ENCODE measurements around the gene NUP210. TPM values are rescaled to one million over a fixed set of nuclear protein-coding genes. Genes with fewer than 3 reads are reported as not detected.

NUP210 gene
- polyA plus RNA-seq, 1 of the 3 experiments (the other 2 are of a cell fraction): 1.8 TPM

DNA sequence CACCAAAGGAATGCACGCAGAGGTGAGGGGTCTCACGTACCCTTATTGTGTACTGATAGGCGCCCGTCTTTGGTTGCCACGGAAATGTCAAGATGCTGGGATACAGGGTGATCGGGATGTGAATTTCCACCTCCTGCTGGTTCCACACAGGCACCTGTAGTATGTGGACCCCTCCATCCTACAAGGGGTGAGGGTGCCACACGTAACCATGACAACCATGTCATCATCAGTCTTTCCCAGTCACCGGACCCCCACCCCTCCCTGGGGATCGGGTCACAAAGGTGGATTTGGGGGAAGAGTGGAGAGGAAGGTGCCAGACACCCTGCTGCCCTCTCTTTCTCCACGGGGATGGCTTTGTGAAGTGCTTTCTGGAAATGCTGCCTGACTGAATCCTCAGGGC lies 44.7 kb downstream of the NUP210 start:
- no peak overlapping the region for H3K27ac ChIP-seq (ENCODE audit: low read depth in 2 of 2, low read length in 1 of 2)
- TF ChIP-seq RFX5 (IDR thresholded peaks at IDR 0.05; ENCODE audit: low read length): no peak
- no peak for TF ChIP-seq POLR2AphosphoS5 (IDR thresholded peaks at IDR 0.05; ENCODE audit: low read depth, low read length)
- no peak for TF ChIP-seq JUND (IDR thresholded peaks at IDR 0.05)
- no peak for TF ChIP-seq NRF1 (IDR thresholded peaks at IDR 0.05; ENCODE audit: low read depth, low read length)
- TF ChIP-seq TAF1 (IDR thresholded peaks at IDR 0.05; ENCODE audit: borderline replicate concordance, low read depth, low read length): no peak
- TF ChIP-seq, protein P1, sequence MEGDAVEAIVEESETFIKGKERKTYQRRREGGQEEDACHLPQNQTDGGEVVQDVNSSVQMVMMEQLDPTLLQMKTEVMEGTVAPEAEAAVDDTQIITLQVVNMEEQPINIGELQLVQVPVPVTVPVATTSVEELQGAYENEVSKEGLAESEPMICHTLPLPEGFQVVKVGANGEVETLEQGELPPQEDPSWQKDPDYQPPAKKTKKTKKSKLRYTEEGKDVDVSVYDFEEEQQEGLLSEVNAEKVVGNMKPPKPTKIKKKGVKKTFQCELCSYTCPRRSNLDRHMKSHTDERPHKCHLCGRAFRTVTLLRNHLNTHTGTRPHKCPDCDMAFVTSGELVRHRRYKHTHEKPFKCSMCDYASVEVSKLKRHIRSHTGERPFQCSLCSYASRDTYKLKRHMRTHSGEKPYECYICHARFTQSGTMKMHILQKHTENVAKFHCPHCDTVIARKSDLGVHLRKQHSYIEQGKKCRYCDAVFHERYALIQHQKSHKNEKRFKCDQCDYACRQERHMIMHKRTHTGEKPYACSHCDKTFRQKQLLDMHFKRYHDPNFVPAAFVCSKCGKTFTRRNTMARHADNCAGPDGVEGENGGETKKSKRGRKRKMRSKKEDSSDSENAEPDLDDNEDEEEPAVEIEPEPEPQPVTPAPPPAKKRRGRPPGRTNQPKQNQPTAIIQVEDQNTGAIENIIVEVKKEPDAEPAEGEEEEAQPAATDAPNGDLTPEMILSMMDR (IDR thresholded peaks at IDR 0.05): no peak
- H3K9ac ChIP-seq: no peak overlapping the region
- H4K20me1 ChIP-seq (ENCODE audit: insufficient read depth): no peaks in the 10 kb centered on the region
- H3K9me3 ChIP-seq: no peaks in the 10 kb centered on the region
- ChIA-PET CTCF (no interaction called here), POLR2A (no interaction called here)
- no peaks in the 10 kb centered on the region for H3K9me2 ChIP-seq
- H3K27me3 ChIP-seq (ENCODE audit: insufficient read depth): no peaks in the 10 kb centered on the region
- 71% methylated on average over 9 of the region's 10 CpGs for WGBS (ENCODE audit: low lambda C conversion rate)
- H3K79me2 ChIP-seq (ENCODE audit: insufficient read depth): no peaks in the 10 kb centered on the region
- no peak overlapping the region for H2AFZ ChIP-seq (ENCODE audit: low read depth)
- DNase-seq: no peak
- no peaks in the 10 kb centered on the region for H3F3A ChIP-seq (replicated peaks; ENCODE audit: insufficient read depth)
- H3K4me3 ChIP-seq (ENCODE audit: low read depth in 2 of 2, low read length in 1 of 2): no peak overlapping the region
- no peaks in the 10 kb centered on the region for H3K36me3 ChIP-seq (replicated peaks in 1 of 2; ENCODE audit: control insufficient read depth in 1 of 2, insufficient read depth in 2 of 2, low read length in 1 of 2)
- H3K4me2 ChIP-seq: no peak overlapping the region
- H3K4me1 ChIP-seq (ENCODE audit: control insufficient read depth in 1 of 2, insufficient read depth in 2 of 2, low read depth in 1 of 2, low read length in 1 of 2): peaks cover 0 to 9% of the 10 kb centered on the region in 2 experiments; a peak in 2 of 4 replicates

DNA sequence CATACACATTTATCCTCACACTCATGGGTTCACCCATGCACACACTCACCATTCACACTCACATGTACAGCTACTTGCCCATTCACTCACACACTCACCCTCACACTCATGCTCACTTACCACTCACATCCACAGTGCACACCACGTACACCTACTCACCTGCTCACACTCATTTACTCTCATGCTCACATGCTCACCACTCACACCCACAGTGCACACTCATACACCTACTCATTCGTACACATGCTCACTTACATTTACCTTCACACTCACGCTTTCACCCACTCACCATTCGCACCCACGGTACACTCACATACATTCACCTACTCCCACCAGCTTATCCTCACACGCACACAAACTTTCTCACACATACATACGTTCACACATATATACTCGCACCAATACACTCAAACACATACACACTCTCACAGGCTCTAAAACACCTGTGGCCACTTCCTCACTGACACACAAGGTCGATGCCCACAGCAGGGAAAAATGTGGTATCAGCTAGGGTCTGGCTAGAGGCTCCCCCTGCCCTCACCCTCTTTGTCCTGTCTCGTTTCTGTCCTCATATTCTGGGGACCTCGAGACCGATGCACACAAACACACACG lies 46.0 kb downstream of the NUP210 start:
- no peaks in the 10 kb centered on the region for H3K79me2 ChIP-seq (ENCODE audit: insufficient read depth)
- H4K20me1 ChIP-seq (ENCODE audit: insufficient read depth): no peaks in the 10 kb centered on the region
- H3K4me1 ChIP-seq (ENCODE audit: control insufficient read depth in 1 of 2, insufficient read depth in 2 of 2, low read depth in 1 of 2, low read length in 1 of 2): no peaks in the 10 kb centered on the region
- H3K4me2 ChIP-seq: no peak overlapping the region
- POLR2A ChIA-PET: no interaction called here
- no peak overlapping the region for H3K27ac ChIP-seq (ENCODE audit: low read depth in 2 of 2, low read length in 1 of 2)
- DNase-seq: no peak
- no peaks in the 10 kb centered on the region for H3F3A ChIP-seq (replicated peaks; ENCODE audit: insufficient read depth)
- no peaks in the 10 kb centered on the region for H3K9me3 ChIP-seq
- H3K9me2 ChIP-seq: no peaks in the 10 kb centered on the region
- no peaks in the 10 kb centered on the region for H3K27me3 ChIP-seq (ENCODE audit: insufficient read depth)
- CTCF ChIA-PET: interaction anchor here (0.6 to 0.9 kb wide), 2 partner anchors 251 to 277 kb away, joined by 3 read pairs; no protein-coding TSS in a partner anchor
- no peaks in the 10 kb centered on the region for H3K36me3 ChIP-seq (replicated peaks in 1 of 2; ENCODE audit: control insufficient read depth in 1 of 2, insufficient read depth in 2 of 2, low read length in 1 of 2)
- no peak overlapping the region for H3K9ac ChIP-seq
- 78% methylated on average over 13 of the region's 13 CpGs for WGBS (ENCODE audit: low lambda C conversion rate)
- H2AFZ ChIP-seq (ENCODE audit: low read depth): no peak overlapping the region
- TF ChIP-seq, protein P2, sequence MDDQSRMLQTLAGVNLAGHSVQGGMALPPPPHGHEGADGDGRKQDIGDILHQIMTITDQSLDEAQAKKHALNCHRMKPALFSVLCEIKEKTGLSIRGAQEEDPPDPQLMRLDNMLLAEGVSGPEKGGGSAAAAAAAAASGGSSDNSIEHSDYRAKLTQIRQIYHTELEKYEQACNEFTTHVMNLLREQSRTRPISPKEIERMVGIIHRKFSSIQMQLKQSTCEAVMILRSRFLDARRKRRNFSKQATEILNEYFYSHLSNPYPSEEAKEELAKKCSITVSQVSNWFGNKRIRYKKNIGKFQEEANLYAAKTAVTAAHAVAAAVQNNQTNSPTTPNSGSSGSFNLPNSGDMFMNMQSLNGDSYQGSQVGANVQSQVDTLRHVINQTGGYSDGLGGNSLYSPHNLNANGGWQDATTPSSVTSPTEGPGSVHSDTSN (IDR thresholded peaks at IDR 0.05): no peak
- TF ChIP-seq TEAD4 (IDR thresholded peaks at IDR 0.05; ENCODE audit: borderline replicate concordance, insufficient read depth) (no peak), GATA2 (CRISPR knock-in tag; IDR thresholded peaks at IDR 0.05) (no peak), CHD2 (IDR thresholded peaks at IDR 0.05; ENCODE audit: low read length, partially characterized antibody) (no peak), FOSL2 (IDR thresholded peaks at IDR 0.05; ENCODE audit: borderline replicate concordance, low read depth) (no peak), ELF1 (IDR thresholded peaks at IDR 0.05) (no peak), RCOR1 (IDR thresholded peaks at IDR 0.05; ENCODE audit: low read length) (no peak), GABPA (IDR thresholded peaks at IDR 0.05; ENCODE audit: low read depth) (no peak)
- TF ChIP-seq, protein P3, sequence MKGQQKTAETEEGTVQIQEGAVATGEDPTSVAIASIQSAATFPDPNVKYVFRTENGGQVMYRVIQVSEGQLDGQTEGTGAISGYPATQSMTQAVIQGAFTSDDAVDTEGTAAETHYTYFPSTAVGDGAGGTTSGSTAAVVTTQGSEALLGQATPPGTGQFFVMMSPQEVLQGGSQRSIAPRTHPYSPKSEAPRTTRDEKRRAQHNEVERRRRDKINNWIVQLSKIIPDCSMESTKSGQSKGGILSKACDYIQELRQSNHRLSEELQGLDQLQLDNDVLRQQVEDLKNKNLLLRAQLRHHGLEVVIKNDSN (IDR thresholded peaks at IDR 0.05; ENCODE audit: borderline replicate concordance, low read depth): no peak
- no peak overlapping the region for H3K4me3 ChIP-seq (ENCODE audit: low read depth in 2 of 2, low read length in 1 of 2)

Data from SK-N-SH (cell line).